HepG2 (cell line): ENCODE data around the gene PSMC2. TPM values are rescaled to one million over a fixed set of nuclear protein-coding genes. Genes with fewer than 3 reads are reported as not detected.
A peak's percentile ranks its signal among the peaks of the same experiment; 100 is the strongest.

Source experiments
- BCL6 ChIP-seq: IDR thresholded peaks from 2 replicates; pipeline ENCODE4 v1.6.1; 2016; ENCODE audit warnings: missing genetic modification reagents, missing compliant biosample characterization
- FOSL2 ChIP-seq: sonication (generic); formaldehyde crosslinking; IDR thresholded peaks from 2 replicates; pipeline ENCODE4 v1.4.0; 2020; ENCODE audit warnings: missing genetic modification reagents
- MED1 ChIP-seq: sonication (generic); formaldehyde crosslinking; IDR thresholded peaks from 2 replicates; pipeline ENCODE4 v1.4.0; 2020; ENCODE audit warnings: missing genetic modification reagents
- SOX6 ChIP-seq, 2 experiments: fragments of 450-650 bp in 1 of 2; sonication (generic) in 1 of 2; formaldehyde crosslinking in 1 of 2; IDR thresholded peaks; 2 replicates each; pipeline versions ENCODE4 v1.4.0 to v1.6.1; 2017 to 2020; ENCODE audit warnings: antibody characterized with exemption in 1 of 2, mild to moderate bottlenecking in 1 of 2, missing genetic modification reagents in 1 of 2
- ZMYM4 ChIP-seq: sonication (generic); formaldehyde crosslinking; IDR thresholded peaks from 2 replicates; pipeline ENCODE4 v1.8.1; 2023; ENCODE audit warnings: mild to moderate bottlenecking, missing genetic modification reagents
- ZNF670 ChIP-seq: sonication (generic); formaldehyde crosslinking; IDR thresholded peaks from 2 replicates; pipeline ENCODE4 v1.8.0; 2022; ENCODE audit warnings: mild to moderate bottlenecking, missing genetic modification reagents, borderline replicate concordance
- ZNF772 ChIP-seq: sonication (generic); formaldehyde crosslinking; IDR thresholded peaks from 2 replicates; pipeline ENCODE4 v1.5.0; 2020; ENCODE audit warnings: mild to moderate bottlenecking, missing genetic modification reagents
- polyA plus RNA-seq, 8 experiments: library from polyadenylated mRNA; depleted of rRNA in 3 of 8; stranded (reverse) in 7 of 8; unstranded in 1 of 8; fragments of >200 nt; fragmentation: Illumina TruSeq in 4 of 8; extraction: Trizol in 4 of 8; gene quantifications; 2 replicates each; pipeline versions ENCODE4 v1.2.1 to v1.2.3, GENCODE V29; 2011 to 2016; ENCODE audit warnings: low read depth in 4 of 8, missing spikeins in 1 of 8, mixed read lengths in 1 of 8; ENCODE audit not compliant: insufficient read depth in 1 of 8
- total RNA-seq, 5 experiments: library from RNA; depleted of rRNA; stranded (reverse); fragments of >200 nt; fragmentation: Illumina TruSeq; extraction: Trizol; gene quantifications; 2 replicates each; pipeline ENCODE4 v1.2.3, GENCODE V29; 2016; ENCODE audit warnings: low read depth in 1 of 5
- TF ChIP-seq, protein P1 (sequence below): sonication (generic); formaldehyde crosslinking; IDR thresholded peaks from 2 replicates; pipeline ENCODE4 v1.5.1; 2020; ENCODE audit warnings: mild to moderate bottlenecking, missing genetic modification reagents, borderline replicate concordance
- TF ChIP-seq, protein P2 (sequence below): sonication (generic); formaldehyde crosslinking; IDR thresholded peaks from 2 replicates; pipeline ENCODE4 v1.4.0; 2020; ENCODE audit warnings: mild to moderate bottlenecking, missing genetic modification reagents, borderline replicate concordance
- TF ChIP-seq, protein P3 (sequence below), 2 experiments: fragments of 450-650 bp in 1 of 2; sonication (generic) in 1 of 2; formaldehyde crosslinking; IDR thresholded peaks; 2 replicates each; pipeline versions ENCODE4 v1.5.0 to v1.8.0; 2020 to 2022; ENCODE audit warnings: mild to moderate bottlenecking in 1 of 2, missing genetic modification reagents in 1 of 2
- TF ChIP-seq, protein P4 (sequence below): sonication (generic); formaldehyde crosslinking; IDR thresholded peaks from 2 replicates; pipeline ENCODE4 v1.8.0; 2022; ENCODE audit warnings: mild to moderate bottlenecking, missing genetic modification reagents; ENCODE audit not compliant: insufficient replicate concordance
- TF ChIP-seq, protein P5 (sequence below): sonication (generic); formaldehyde crosslinking; IDR thresholded peaks from 2 replicates; pipeline ENCODE4 v1.9.0; 2022; ENCODE audit warnings: low read depth, missing genetic modification reagents

The PSMC2 gene
- total and polyA plus RNA-seq, 2 of the 13 experiments (the other 11 are each of a cell fraction or from before 2014, with no cell fraction given) = 89.9 to 181 TPM

DNA sequence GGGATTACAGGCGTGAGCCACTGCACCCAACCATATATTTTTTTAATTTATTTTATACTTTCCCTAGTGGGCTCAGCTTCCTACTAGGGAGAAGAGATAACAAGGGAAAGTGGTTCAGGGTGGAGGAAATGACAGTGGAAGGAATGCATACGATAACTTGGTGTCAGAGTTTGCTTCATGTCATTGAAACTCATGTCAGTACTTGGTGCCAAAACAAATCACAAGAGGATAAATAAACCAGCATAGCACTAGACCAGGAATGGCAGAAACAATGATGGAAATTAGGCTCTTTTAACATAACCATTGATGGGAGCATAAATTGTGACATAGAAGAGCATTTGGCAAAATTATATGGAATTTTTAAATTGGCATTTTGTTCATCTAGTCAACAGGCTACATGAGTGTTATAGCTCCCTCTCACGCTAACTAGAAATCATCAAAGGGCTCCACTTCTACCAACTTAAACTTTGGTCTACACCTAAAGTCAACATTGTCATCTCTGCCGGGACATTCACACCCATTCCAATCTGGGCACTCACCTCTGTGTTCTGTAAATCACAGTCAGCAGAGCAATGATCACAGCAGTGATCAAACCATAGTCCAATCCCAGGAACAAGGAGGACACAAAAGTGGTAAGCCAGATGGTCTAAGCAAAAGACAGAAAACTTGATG lies 41.2 kb downstream of the PSMC2 start (continued):
- TF ChIP-seq, protein P1, sequence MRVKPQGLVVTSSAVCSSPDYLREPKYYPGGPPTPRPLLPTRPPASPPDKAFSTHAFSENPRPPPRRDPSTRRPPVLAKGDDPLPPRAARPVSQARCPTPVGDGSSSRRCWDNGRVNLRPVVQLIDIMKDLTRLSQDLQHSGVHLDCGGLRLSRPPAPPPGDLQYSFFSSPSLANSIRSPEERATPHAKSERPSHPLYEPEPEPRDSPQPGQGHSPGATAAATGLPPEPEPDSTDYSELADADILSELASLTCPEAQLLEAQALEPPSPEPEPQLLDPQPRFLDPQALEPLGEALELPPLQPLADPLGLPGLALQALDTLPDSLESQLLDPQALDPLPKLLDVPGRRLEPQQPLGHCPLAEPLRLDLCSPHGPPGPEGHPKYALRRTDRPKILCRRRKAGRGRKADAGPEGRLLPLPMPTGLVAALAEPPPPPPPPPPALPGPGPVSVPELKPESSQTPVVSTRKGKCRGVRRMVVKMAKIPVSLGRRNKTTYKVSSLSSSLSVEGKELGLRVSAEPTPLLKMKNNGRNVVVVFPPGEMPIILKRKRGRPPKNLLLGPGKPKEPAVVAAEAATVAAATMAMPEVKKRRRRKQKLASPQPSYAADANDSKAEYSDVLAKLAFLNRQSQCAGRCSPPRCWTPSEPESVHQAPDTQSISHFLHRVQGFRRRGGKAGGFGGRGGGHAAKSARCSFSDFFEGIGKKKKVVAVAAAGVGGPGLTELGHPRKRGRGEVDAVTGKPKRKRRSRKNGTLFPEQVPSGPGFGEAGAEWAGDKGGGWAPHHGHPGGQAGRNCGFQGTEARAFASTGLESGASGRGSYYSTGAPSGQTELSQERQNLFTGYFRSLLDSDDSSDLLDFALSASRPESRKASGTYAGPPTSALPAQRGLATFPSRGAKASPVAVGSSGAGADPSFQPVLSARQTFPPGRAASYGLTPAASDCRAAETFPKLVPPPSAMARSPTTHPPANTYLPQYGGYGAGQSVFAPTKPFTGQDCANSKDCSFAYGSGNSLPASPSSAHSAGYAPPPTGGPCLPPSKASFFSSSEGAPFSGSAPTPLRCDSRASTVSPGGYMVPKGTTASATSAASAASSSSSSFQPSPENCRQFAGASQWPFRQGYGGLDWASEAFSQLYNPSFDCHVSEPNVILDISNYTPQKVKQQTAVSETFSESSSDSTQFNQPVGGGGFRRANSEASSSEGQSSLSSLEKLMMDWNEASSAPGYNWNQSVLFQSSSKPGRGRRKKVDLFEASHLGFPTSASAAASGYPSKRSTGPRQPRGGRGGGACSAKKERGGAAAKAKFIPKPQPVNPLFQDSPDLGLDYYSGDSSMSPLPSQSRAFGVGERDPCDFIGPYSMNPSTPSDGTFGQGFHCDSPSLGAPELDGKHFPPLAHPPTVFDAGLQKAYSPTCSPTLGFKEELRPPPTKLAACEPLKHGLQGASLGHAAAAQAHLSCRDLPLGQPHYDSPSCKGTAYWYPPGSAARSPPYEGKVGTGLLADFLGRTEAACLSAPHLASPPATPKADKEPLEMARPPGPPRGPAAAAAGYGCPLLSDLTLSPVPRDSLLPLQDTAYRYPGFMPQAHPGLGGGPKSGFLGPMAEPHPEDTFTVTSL (CRISPR knock-in tag) = peak; percentile 76; the same call in 1 of the 2 replicates
- TF ChIP-seq, protein P2, sequence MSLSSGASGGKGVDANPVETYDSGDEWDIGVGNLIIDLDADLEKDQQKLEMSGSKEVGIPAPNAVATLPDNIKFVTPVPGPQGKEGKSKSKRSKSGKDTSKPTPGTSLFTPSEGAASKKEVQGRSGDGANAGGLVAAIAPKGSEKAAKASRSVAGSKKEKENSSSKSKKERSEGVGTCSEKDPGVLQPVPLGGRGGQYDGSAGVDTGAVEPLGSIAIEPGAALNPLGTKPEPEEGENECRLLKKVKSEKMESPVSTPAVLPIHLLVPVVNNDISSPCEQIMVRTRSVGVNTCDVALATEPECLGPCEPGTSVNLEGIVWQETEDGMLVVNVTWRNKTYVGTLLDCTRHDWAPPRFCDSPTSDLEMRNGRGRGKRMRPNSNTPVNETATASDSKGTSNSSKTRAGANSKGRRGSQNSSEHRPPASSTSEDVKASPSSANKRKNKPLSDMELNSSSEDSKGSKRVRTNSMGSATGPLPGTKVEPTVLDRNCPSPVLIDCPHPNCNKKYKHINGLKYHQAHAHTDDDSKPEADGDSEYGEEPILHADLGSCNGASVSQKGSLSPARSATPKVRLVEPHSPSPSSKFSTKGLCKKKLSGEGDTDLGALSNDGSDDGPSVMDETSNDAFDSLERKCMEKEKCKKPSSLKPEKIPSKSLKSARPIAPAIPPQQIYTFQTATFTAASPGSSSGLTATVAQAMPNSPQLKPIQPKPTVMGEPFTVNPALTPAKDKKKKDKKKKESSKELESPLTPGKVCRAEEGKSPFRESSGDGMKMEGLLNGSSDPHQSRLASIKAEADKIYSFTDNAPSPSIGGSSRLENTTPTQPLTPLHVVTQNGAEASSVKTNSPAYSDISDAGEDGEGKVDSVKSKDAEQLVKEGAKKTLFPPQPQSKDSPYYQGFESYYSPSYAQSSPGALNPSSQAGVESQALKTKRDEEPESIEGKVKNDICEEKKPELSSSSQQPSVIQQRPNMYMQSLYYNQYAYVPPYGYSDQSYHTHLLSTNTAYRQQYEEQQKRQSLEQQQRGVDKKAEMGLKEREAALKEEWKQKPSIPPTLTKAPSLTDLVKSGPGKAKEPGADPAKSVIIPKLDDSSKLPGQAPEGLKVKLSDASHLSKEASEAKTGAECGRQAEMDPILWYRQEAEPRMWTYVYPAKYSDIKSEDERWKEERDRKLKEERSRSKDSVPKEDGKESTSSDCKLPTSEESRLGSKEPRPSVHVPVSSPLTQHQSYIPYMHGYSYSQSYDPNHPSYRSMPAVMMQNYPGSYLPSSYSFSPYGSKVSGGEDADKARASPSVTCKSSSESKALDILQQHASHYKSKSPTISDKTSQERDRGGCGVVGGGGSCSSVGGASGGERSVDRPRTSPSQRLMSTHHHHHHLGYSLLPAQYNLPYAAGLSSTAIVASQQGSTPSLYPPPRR (CRISPR knock-in tag) = peak; percentile 51; the same call in 1 of the 2 replicates
- TF ChIP-seq, protein P3, sequence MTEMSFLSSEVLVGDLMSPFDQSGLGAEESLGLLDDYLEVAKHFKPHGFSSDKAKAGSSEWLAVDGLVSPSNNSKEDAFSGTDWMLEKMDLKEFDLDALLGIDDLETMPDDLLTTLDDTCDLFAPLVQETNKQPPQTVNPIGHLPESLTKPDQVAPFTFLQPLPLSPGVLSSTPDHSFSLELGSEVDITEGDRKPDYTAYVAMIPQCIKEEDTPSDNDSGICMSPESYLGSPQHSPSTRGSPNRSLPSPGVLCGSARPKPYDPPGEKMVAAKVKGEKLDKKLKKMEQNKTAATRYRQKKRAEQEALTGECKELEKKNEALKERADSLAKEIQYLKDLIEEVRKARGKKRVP (CRISPR knock-in tag; IDR thresholded peaks at IDR 0.05) = peak in 1 of 2 experiments; percentile 9; a peak in 1 of 4 replicates
- TF ChIP-seq MED1 (CRISPR knock-in tag) (peak; percentile 63; the same call in 1 of the 2 replicates), FOSL2 (CRISPR knock-in tag) (peak; percentile 81), ZMYM4 (CRISPR knock-in tag) (peak; percentile 55; the same call in 1 of the 2 replicates), ZNF772 (CRISPR knock-in tag) (0 out of 2 replicates have a peak, but pooled peaks have one; percentile 58), BCL6 (CRISPR knock-in tag) (peak; percentile 54), ZNF670 (0 out of 2 replicates have a peak, but pooled peaks have one; percentile 17), SOX6 (IDR thresholded peaks at IDR 0.05) (no peak), SOX6 (CRISPR knock-in tag; IDR thresholded peaks at IDR 0.05) (peak; percentile 70)
- TF ChIP-seq, protein P4, sequence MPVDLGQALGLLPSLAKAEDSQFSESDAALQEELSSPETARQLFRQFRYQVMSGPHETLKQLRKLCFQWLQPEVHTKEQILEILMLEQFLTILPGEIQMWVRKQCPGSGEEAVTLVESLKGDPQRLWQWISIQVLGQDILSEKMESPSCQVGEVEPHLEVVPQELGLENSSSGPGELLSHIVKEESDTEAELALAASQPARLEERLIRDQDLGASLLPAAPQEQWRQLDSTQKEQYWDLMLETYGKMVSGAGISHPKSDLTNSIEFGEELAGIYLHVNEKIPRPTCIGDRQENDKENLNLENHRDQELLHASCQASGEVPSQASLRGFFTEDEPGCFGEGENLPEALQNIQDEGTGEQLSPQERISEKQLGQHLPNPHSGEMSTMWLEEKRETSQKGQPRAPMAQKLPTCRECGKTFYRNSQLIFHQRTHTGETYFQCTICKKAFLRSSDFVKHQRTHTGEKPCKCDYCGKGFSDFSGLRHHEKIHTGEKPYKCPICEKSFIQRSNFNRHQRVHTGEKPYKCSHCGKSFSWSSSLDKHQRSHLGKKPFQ (CRISPR knock-in tag) = no peak
- TF ChIP-seq, protein P5, sequence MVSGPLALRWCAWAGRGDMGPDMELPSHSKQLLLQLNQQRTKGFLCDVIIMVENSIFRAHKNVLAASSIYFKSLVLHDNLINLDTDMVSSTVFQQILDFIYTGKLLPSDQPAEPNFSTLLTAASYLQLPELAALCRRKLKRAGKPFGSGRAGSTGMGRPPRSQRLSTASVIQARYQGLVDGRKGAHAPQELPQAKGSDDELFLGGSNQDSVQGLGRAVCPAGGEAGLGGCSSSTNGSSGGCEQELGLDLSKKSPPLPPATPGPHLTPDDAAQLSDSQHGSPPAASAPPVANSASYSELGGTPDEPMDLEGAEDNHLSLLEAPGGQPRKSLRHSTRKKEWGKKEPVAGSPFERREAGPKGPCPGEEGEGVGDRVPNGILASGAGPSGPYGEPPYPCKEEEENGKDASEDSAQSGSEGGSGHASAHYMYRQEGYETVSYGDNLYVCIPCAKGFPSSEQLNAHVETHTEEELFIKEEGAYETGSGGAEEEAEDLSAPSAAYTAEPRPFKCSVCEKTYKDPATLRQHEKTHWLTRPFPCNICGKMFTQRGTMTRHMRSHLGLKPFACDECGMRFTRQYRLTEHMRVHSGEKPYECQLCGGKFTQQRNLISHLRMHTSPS (CRISPR knock-in tag) = peak; percentile 46; the same call in 1 of the 2 replicates
